HUES48 (cell line): Measurements from ENCODE around the gene MYO1D.

Experiments
- H3K27ac ChIP-seq: one replicate; pipeline ENCODE4 v1.7.0; 2013; ENCODE audit warnings: low read depth, low read length, inconsistent platforms
- H3K27me3 ChIP-seq: 2 replicates; pipeline ENCODE4 v1.6.1; 2013; ENCODE audit warnings: mild to moderate bottlenecking, low read length; ENCODE audit not compliant: control insufficient read depth, insufficient read depth
- H3K36me3 ChIP-seq: 2 replicates; pipeline ENCODE4 v1.6.1; 2013; ENCODE audit warnings: low read length; ENCODE audit not compliant: control insufficient read depth, insufficient read depth
- H3K4me1 ChIP-seq: 2 replicates; pipeline ENCODE4 v1.6.1; 2013; ENCODE audit warnings: mild to moderate bottlenecking, low read length; ENCODE audit not compliant: control insufficient read depth, insufficient read depth
- H3K4me3 ChIP-seq: 2 replicates; pipeline ENCODE4 v1.5.1; 2013; ENCODE audit warnings: mild to moderate bottlenecking, low read depth, low read length
- H3K9ac ChIP-seq: 2 replicates; pipeline ENCODE4 v1.6.1; 2013; ENCODE audit warnings: mild to moderate bottlenecking, low read depth, low read length, moderate library complexity
- H3K9me3 ChIP-seq: 2 replicates; pipeline ENCODE4 v1.6.1; 2013; ENCODE audit warnings: low read length; ENCODE audit not compliant: control insufficient read depth, insufficient read depth

MYO1D gene

DNA sequence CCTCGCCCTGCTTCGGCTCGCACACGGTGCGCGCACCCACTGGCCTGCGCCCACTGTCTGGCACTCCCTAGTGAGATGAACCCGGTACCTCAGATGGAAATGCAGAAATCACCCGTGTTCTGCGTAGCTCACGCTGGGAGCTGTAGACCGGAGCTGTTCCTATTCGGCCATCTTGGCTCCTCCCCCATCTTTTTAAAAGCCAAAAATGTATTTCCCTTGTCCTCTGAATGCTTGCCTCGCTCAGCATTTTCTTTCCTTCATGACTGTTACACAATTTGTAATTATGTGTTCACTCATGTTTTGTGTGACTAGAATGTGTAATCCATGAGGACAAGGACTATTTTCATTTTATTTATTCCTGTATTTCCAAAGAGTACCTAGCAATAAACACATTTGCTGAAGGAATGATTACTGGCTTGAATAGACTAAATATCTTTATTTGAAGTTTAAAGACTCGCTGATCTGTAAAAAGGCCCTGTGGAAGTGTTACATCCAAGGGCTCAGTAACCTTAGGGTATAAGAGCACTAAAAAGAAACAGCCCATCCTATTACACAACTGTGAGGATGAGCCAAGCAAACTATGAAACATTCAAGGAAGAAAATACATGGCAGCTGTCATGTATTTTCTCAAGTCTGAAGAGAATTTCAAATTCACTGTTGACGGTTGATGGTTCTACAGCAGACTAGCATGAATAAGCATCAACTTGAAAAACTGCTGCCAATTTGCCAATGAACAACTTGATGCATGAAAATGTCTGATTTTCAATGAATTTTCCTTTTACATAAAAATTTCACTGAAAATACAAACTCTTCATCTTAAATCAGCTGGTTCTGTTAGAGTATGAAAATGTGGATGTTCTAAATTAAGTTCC lies 192.6 kb downstream of the MYO1D start:
- H3K9me3 ChIP-seq: no peaks in the 10 kb centered on the region
- no peak overlapping the region for H3K9ac ChIP-seq
- peaks cover 5% of the 10 kb centered on the region; the same call in 1 of the 2 replicates for H3K4me1 ChIP-seq
- H3K4me3 ChIP-seq: no peak overlapping the region
- no peaks in the 10 kb centered on the region for H3K36me3 ChIP-seq
- H3K27ac ChIP-seq: no peak overlapping the region
- no peaks in the 10 kb centered on the region for H3K27me3 ChIP-seq

DNA sequence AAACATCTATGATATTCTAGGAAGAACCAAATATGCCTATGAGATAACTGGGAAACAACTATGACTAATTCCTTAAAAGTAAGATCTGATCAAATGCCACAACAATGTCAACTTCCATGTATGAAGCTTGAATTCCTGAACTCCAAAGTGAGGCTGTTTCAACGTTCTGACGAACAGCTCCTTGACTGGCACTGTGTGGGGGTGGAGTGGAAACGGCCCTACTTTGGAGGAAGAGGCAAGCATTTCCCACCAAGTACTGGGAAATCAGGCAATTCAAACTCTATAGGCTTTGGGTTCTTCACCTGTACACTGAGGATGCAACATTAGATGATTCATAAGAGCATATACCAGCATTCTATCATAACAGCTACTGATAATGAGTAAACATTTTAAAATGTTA lies 203.0 kb downstream of the MYO1D start:
- H3K36me3 ChIP-seq: no peaks in the 10 kb centered on the region
- no peak overlapping the region for H3K27ac ChIP-seq
- no peaks in the 10 kb centered on the region for H3K27me3 ChIP-seq
- H3K9me3 ChIP-seq: peaks cover 5% of the 10 kb centered on the region; the same call in 1 of the 2 replicates
- no peak overlapping the region for H3K4me3 ChIP-seq
- no peak overlapping the region for H3K9ac ChIP-seq
- no peaks in the 10 kb centered on the region for H3K4me1 ChIP-seq

DNA sequence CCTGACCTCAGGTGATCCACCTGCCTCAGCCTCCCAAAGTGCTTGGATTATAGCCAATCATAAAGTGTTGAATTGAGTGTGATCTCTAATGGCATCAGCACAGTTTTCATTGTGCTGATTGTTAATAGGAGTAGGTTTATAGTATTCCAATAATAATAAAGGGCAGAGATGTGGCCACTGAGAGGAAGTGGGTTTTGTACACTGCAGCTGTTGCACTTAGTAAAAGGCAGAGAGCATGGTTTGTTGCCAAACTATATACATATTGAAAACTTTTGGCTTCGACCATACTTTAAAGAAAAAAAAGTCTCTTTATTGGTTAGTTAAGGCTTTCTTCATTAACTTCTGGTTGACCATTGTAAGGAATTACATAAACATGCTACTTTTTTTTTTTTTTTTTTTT lies 204.2 kb downstream of the MYO1D start:
- Histone ChIP-seq H3K9ac (no peak overlapping the region), H3K27ac (no peak overlapping the region), H3K4me1 (no peaks in the 10 kb centered on the region), H3K27me3 (no peaks in the 10 kb centered on the region), H3K9me3 (peaks cover 5% of the 10 kb centered on the region; the same call in 1 of the 2 replicates), H3K36me3 (no peaks in the 10 kb centered on the region), H3K4me3 (no peak overlapping the region)

DNA sequence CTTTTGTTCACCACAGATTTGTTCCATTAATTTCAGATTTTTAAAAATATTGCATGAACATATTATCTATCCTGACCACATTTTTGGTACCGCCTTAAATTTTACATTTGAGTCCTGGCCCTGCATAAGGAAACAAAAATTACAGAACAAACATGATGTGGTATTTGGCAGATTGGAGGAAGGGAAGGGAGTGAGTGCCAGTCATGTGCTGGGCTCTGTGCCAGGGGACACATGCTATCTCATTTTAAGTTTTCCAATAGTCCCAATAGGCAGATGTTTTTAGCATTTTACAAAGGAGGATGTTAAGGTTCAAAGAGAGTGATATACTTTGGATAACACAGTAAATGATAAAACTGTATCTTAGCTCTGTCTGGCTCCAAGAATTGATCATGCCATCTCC lies 205.0 kb downstream of the MYO1D start:
- no peaks in the 10 kb centered on the region for H3K36me3 ChIP-seq
- H3K9me3 ChIP-seq: peaks cover 5% of the 10 kb centered on the region; the same call in 1 of the 2 replicates
- H3K9ac ChIP-seq: no peak overlapping the region
- no peak overlapping the region for H3K4me3 ChIP-seq
- no peaks in the 10 kb centered on the region for H3K27me3 ChIP-seq
- H3K27ac ChIP-seq: no peak overlapping the region
- no peaks in the 10 kb centered on the region for H3K4me1 ChIP-seq

DNA sequence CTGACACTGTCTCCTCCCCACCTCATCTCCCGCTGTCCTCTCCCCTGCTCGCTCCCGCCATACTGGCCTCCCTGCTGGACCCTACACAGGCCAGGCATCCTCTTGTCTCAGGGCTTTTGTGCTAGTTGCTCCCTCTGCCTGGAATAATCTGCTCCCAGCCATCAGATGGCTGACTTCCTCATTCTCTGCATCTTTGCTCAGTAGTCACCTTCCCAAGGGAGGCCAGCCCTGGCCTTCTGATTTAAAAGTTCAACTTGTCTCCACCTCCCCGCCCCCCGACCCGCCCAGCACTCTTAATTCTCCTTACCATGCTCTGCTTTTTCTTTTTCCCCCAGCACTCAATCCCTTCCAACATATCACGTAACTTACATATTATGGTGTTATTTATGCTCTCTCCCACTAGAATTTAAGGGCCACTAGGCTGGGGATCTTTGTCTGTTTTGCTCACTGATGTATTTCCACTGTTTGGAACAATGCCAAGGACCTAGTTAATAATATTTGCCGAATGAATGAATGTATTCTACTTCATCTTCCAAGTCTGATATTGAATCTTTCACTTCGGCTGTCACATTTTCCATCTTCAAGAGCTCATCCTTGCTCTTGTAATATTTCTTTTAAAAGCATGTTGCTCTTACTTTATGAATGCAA lies 211.9 kb downstream of the MYO1D start:
- Histone ChIP-seq H3K9me3 (no peaks in the 10 kb centered on the region), H3K9ac (no peak overlapping the region), H3K36me3 (no peaks in the 10 kb centered on the region), H3K27me3 (no peaks in the 10 kb centered on the region), H3K27ac (no peak overlapping the region), H3K4me1 (no peaks in the 10 kb centered on the region), H3K4me3 (no peak overlapping the region)

DNA sequence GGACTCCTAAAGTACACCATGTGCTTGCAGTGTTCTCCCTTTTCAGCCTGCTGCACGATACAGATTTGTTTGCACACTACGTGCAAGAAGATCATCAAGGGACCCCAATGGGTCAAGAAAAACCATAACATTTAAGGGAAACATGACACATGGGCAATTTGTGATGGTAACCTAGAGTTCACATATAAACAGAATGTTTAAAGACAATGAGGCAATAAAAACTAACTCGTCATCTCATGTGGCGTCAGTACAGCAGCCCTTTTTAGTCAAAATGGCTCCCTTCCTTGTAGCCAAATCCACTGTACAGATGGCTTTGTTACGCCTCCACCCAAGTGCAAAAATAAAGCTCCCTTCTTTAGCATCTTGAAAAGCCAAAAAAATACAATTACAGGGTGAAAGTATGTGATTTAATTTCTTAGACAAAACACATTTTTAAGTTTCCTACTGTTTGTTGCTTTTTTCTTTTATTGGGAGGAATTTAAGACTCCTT lies 216.4 kb downstream of the MYO1D start:
- no peaks in the 10 kb centered on the region for H3K9me3 ChIP-seq
- no peak overlapping the region for H3K9ac ChIP-seq
- H3K36me3 ChIP-seq: no peaks in the 10 kb centered on the region
- H3K4me1 ChIP-seq: no peaks in the 10 kb centered on the region
- H3K27me3 ChIP-seq: no peaks in the 10 kb centered on the region
- no peak overlapping the region for H3K4me3 ChIP-seq
- H3K27ac ChIP-seq: no peak overlapping the region

DNA sequence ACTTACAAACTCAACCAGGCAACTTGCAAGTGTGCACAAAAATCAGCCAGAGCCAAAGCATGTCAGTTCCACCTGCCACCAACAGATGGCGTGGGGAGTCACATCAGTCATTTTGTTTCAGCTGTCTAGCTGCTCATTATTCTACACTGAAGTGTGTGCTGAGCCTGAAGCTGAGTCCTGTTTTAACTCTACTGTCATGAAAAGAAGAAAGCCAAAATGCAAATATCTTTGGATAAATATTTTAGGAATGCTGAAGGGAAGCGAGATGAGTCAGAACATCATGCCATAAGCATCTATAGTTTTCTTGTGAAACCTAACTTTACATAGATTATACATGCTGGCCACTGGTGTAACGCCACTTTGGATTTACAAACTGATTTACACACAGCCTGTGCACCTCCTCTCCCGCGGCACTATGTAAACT lies 217.5 kb downstream of the MYO1D start:
- H3K27ac ChIP-seq: no peak overlapping the region
- no peak overlapping the region for H3K4me3 ChIP-seq
- no peaks in the 10 kb centered on the region for H3K9me3 ChIP-seq
- no peak overlapping the region for H3K9ac ChIP-seq
- H3K4me1 ChIP-seq: no peaks in the 10 kb centered on the region
- H3K27me3 ChIP-seq: no peaks in the 10 kb centered on the region
- no peaks in the 10 kb centered on the region for H3K36me3 ChIP-seq

DNA sequence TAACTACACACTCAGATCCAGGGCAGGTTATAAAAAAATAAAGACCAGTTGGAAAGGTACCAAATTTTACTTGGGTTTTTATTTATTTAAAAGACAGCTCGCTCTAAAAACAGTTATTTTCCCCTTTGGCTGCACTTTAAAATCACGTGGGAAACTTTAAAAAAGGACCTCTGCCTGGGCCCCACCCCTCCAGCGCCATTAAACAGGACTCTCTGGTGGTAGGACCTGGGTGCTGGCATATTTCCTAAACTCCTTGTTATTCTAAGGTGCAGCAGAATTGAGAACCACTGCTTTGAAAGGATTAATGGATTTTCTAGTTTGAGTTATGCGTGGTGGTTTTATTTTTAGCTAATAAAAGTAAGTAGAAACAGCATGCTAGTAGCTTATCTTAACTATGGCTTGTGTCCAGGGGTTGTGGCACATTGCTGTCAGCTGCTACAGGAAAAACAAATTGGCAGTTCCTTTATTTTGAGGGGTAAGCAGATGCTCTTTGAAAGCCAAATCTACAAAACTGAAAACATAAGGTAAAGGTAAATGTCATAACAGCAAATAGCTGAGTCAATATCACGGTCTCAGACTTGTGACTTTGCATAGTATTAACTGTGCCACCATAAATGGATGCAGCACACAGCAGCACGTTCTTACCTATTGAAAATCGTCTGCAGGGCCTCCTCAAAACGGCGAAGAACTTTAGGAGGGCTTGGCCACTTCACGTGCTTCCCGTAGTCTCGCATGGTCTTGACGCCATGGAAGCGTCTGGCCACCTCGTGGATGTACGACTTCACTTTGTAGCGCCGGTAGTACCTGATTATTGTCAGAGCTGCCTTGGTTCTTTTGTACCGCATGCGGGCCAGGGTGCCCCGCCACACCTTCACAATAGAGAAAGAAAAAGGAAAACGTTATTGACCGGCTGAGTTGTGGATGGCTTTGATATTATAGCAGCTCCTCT lies 218.2 kb downstream of the MYO1D start:
- no peaks in the 10 kb centered on the region for H3K4me1 ChIP-seq
- H3K27me3 ChIP-seq: no peaks in the 10 kb centered on the region
- no peak overlapping the region for H3K4me3 ChIP-seq
- H3K36me3 ChIP-seq: no peaks in the 10 kb centered on the region
- no peak overlapping the region for H3K9ac ChIP-seq
- H3K27ac ChIP-seq: no peak overlapping the region
- H3K9me3 ChIP-seq: no peaks in the 10 kb centered on the region

DNA sequence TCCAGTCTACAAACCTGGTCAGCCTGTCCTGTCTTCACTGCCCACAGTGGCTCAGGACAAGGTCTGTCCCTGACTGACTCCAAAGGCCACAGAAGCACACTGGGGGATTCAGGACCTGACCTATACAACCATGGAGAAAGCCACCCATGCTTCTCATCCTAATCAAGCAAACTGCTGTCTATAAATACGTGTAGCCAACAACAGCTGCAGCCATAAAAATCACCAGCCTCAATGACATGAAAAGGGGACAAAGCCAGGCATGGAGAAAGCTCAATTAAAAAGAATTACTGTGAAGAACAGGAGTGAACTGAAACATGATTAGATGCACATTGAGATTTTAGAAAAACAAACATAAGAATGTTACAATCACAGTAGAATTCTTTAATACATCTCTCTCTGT lies 220.0 kb downstream of the MYO1D start:
- Histone ChIP-seq H3K4me3 (no peak overlapping the region), H3K27ac (no peak overlapping the region), H3K36me3 (0 out of 2 replicates have a peak, but pooled peaks cover 6% of the 10 kb centered on the region), H3K9ac (no peak overlapping the region), H3K9me3 (no peaks in the 10 kb centered on the region), H3K4me1 (no peaks in the 10 kb centered on the region), H3K27me3 (no peaks in the 10 kb centered on the region)

DNA sequence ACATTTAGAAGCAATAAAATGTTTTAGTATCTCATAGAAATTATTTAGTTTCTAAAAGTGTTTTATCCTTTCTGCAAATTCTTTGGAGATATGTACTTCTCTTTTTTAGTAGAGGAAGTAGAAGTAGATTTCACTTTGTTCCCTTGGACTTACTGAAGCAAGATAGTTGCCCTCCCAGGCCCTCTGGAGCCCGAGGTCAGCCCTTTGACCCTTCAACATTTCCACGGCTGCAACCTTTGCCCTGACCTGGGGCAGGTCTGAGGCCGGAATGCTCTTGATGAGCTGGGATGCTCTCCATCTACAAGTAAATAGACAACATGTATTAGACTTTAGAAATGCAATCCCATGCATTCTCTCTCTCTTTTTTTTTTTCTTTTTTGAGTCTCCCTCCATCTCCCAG lies 222.6 kb downstream of the MYO1D start:
- Histone ChIP-seq H3K36me3 (peaks cover 8% of the 10 kb centered on the region; the same call in 1 of the 2 replicates), H3K4me1 (no peaks in the 10 kb centered on the region), H3K9ac (no peak overlapping the region), H3K9me3 (no peaks in the 10 kb centered on the region), H3K27ac (no peak overlapping the region), H3K4me3 (no peak overlapping the region), H3K27me3 (no peaks in the 10 kb centered on the region)
